ENCODE results near the gene IGDCC3.

IGDCC3 gene

DNA sequence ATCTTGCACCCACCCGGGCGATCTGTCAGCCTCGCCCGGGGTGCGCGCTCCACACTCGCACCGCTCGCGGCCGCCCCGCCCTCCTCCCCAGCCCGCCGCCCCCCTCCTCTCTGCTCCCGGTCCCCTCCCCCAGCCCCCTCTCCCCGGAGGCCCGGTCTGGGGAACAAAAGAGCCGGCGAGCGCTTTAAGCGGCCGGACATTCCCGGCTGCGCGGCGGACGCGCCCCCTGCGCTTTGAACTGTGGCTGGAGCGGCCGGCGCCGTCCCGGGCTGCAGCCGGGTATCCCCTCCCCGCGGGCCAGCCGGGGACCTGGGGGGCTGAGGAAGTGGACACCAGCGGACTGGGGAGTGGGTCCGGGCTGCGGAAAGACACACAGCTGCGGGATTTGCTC, at the start of gene IGDCC3:
TSS of gene IGDCC3 (minus strand) at position 27 of the 391 bp plus-strand sequence. CDS start 214 bp downstream, outside the sequence.
- no peak for DNase-seq

DNA sequence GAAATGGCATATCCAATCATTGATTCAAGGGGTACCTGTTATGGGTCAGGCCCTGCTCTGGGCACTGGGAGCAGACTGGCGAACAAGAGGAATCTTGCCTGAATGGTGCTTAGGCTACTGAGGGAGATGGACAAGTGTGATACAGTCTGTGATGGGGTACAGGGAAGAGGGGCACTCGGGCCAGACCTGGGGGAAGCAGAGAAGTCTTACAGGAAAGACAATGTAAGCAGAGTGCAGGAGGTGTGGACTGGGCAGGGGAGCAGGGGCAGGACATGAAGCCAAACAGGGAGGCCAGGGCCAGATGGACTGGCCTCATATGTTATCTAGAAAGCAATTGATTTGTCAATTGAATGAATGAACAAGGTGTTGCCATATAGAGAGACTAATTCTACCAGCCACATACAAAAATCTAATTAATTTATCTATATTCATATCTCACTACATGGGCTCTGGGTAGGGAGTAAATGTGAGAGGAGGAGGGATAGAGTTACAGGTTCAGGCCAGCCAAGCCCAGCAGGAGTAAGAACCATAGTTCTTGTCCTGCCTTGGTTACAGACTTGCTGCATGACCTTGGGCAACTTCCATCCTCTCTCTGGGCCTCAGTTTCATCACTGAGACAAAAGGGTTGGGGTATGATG, 48.5 kb upstream of the IGDCC3 start:
- no peak for DNase-seq

GRCh38 chr15:65424683-65425082, 46.9 kb upstream of the IGDCC3 start:
- DNase-seq, result no peak

DNA sequence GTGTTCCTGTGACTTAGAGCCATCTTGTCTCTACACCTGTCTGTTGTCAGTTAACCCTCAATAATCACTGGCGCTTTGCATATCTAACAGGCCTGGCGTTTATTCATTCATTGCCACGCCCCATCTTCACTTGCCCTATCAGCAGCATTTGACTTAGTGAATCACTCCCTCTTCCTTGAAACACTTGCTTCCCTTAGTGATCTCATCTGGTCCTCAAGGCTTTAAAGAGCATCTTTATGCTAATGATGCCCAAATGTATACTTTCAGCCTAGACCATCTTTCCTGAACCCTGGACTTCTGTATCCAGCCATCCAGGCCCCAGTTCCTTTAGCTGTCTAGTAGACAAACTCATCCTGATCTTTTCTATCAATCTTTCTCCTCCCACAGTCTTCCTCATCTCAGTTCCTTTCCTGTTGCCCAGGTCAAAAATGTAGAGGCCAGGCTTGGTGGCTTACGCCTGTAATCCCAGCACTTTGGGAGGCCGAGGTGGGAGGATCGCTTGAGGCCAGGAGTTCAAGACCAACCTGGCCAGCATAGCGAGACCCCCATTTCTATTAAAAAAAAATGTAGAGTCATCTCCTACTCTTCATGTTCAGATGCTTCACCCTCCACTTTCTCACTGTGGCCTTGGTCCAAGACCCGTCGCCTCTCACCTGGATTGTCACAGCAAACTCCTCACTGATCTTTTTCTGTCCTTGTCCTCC, 46.3 kb upstream of the IGDCC3 start:
- no peak for DNase-seq

DNA sequence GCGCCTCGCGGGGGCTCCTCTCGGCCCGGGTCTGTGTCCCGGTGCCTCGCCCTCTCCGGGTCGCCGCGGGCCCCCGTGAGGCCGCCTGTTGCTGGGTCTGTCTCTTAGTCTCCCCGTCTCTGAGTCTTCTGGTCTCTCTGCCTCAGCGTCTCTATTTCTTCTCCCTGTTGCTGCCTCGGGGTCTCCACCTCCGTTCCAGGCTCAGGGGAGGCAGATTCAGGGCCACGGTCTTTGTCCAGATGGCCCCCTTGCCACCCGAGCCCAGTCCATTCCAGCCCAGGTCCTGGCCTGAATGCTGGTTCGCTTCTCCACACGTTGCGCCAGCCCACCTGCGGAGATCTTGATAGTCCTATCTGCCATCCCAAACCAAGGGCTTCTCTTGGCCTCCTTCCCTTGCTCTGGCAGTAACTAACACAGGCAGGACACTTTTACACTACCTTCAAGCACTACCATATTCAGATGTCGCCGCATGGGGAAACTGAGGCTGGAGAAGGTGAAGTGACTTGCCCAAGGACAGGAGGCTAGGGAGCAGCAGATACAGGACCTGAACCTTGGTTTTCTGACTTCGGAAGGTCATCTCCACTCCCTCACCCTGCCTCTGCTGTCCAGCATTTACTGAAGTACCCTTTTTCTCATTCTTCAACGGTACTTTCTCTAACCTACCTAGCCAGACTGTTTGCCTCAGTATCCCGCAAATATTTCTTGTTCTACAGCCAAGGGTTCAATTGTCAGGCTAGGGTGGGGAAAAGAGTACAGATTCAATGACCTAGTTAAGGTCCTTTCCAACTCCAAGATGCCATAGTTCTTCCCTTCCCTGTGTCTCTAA, 45.6 kb upstream of the IGDCC3 start:
- no peak for DNase-seq

GRCh38 chr15:65421360-65422215, 43.8 kb upstream of the IGDCC3 start:
- no peak for DNase-seq

- no peak for DNase-seq
These were observed 43.2 kb upstream of the IGDCC3 start for GRCh38 chr15:65420975-65421359.

- DNase-seq, result no peak
These were observed 40.8 kb upstream of the IGDCC3 start for GRCh38 chr15:65418596-65418995.

DNA sequence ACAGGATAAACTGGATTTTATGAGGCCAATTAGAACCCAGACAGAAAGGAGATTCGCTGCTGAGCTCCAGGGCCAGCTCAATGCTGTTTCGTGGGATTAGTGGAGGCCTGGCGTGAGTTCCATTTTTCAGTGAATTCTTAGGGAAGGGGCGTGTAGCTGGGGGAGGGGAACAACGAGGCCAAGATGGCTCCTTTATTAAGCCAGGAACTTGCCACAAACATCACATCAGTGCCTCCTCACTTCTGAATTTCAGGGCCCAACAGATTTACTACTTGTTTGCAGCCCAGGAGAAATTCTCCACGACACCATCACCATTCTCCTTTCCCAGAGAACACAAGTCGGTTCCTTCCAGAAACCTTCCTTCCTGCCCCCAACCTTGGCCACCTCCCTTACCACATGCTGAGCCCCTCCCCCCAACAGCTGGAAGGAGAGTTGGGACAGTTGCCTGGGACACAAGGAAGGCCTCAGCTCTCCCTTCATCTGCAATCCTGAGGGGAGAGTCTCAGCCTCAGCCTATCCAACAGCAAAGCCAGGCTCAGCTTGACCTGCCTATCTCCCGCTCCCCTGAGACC, 39.1 kb upstream of the IGDCC3 start:
- DNase-seq, result no peak

GRCh38 chr15:65414841-65415621, 37.2 kb upstream of the IGDCC3 start:
- DNase-seq, result peak; percentile 4

GRCh38 chr15:65413760-65414144, 36.0 kb upstream of the IGDCC3 start:
- no peak for DNase-seq

- no peak for DNase-seq
These were observed 35.4 kb upstream of the IGDCC3 start for GRCh38 chr15:65413051-65413759.

DNA sequence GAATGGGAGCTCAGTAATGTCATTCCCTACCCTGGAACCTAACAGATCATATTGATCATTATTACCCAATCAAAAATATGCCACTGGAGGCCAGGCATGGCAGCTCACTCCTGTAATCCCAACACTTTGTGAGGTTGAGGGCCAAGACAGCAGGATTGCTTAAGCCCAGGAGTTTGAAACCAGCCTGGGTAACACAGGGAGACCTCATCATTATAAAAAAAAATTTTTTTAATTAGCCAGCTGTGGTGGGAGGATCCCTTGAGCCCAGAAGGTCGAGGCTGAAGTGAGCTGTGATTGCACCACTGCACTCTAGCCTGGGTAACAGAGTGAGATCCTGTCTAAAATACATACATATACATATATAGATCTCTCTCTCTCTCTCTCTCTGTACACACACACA, 34.8 kb upstream of the IGDCC3 start:
- no peak for DNase-seq

DNA sequence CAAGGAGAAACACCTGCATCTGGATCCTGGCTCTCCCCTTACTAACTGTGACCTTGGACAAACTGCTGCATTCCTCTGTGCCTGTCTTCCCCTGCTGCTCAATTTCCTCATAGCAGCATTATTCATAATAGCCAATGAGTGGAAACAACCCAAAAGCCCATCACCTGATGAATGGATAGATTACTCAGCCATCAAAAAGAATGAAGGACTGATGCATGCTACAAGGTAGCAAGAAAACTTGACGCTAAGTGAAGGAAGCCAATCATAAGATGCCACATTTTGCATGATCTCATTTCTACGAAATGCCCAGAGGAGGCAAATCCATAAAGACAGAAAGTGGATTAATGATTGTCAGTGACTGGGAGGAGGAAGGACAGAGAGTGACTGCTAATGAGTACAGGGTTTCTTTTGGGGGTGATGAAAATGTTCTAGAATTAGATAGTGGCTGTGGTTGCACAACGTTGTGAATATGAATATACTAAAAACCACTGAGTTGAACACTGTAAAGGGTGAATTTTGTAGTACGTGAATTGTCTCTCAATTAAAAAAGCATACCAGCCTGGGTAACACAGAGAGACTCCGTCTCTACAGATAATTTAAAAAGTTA, 33.8 kb upstream of the IGDCC3 start:
- no peak for DNase-seq

DNA sequence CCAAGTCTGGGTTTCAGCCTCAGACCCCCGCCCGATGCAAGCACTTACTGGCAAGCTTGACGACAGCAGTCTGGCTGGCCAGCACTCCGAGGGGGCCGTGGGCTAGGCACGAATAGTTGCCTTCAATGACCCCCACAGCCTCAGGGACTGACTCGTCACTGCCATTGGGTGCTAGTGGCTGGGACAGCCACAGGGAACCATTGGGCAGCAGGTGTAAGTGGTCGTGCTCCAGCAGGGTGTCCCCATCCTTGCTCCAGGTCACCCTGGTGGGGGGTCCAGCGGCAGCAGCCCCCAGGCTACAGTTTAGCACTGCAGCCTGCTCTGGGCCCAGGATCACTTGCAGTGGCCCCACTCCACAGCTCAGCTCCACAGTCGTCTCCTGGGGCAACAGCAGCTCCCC, 33.2 kb upstream of the IGDCC3 start:
- DNase-seq, result no peak

- no peak for DNase-seq
These were observed 32.2 kb upstream of the IGDCC3 start for GRCh38 chr15:65410036-65410435.

GRCh38 chr15:65409036-65409631, 31.3 kb upstream of the IGDCC3 start:
- no peak for DNase-seq

DNA sequence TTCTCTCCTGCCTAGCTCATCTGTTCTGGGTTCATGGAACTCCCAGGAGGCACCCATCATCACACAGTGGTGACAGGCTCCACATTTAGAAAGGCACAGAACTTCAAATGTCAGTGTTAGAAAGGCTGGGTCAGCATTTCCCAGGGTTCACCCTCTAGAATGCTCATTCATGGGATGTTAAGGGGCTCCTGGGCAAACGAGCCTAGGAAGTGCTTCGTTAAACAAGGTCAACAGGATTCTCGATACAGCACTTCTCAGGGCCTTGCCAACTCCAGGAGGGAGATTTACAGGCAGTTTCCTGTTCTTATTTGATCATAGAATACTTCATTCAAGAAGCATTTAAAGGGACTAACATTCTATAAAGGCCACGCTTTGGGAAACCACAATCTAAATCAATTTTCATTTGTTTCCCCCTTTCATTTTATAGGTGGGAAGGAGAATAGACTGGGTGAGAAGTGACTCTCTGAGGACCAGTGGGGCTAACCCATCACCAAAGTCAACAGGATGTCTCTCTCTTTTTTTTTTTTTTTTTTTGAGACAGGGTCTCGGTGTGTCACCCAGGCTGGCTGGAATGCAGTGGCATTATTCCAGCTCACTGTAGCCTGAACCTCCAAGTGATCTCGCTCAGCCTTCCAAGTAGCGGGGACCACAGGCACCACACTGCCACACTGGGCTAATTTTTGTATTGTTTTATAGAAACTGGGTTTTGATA, 30.7 kb upstream of the IGDCC3 start:
- no peak for DNase-seq

DNA sequence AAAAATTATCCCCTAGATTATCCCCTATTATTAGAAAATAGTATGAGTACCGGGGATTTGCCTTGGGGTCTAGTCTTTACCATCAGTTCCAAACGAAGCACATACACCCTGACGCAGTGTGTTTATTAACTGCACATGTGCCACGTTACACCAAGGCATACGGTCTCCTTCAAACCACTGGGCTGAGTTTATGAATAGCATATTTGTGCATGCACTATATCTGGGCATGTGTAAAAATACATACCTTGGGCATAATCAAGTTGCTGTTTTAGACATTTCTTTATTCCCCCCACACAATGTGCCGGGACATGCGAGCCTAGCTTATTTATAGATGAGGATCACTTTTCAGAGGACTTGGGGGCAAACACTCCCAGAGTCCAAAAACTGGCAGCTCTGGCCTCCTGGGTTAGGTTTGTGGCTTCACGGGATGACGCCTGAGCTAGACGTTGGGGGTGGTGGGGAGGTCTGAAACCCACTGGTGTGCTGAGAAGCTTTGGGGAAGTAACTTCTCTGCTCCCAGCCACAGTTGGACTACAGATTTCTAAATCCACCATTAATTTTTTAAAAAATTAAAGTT, 28.7 kb upstream of the IGDCC3 start:
- no peak for DNase-seq

Data from DMS153 (cell line).